ENCODE data around the gene PTPRT. TPM values are rescaled to one million over a fixed set of nuclear protein-coding genes. Genes with fewer than 3 reads are reported as not detected.

PTPRT gene
- total and polyA plus RNA-seq, 2 of the 4 experiments (the other 2 are of a cell fraction) = not detected

DNA sequence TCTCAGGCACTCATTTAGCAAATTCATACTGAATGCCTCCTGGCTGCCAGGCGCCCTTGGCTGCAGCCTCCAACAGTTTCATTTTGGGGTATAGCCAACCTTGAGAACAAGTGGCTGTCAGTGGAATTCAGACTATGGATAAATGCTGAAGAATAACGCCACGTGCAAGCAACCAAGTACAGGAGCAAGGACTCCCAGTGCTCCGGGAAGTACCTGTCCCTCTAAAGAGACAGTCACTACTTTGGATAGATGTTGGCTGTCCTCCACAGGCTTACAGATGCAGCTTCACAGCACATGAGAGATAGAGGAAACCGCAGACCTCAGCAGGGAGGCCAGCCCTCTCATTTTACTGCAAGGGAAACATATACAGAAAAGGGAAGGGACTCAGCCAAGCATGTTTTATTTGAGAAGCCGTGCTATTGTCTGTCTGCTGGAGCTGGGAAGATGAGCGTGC, 658.2 kb downstream of the PTPRT start:
- intact Hi-C loops (cut with micrococcal nuclease) = no loop called here
- no peak overlapping the region for H4K5ac ChIP-seq (ENCODE audit: low read depth, low read length)
- no peak overlapping the region for H3K23ac ChIP-seq (ENCODE audit: low read depth, low read length)
- CTCF ChIA-PET = no interaction called here
- H3K9ac ChIP-seq (ENCODE audit: low read depth, low read length) = no peak overlapping the region
- H2BK20ac ChIP-seq (ENCODE audit: low read depth, low read length) = no peak overlapping the region
- ATAC-seq (ENCODE audit: low read depth) = no peak
- H3K36me3 ChIP-seq (ENCODE audit: control insufficient read depth, insufficient read depth, low read length) = no peaks in the 10 kb centered on the region
- H3K9me3 ChIP-seq (ENCODE audit: control insufficient read depth, insufficient read depth, low read length) = peaks cover 26% of the 10 kb centered on the region
- H2BK15ac ChIP-seq (ENCODE audit: low read depth, low read length) = no peak overlapping the region
- H2AFZ ChIP-seq (replicated peaks; ENCODE audit: low read length, poor library complexity) = no peak overlapping the region
- H2AK9ac ChIP-seq (replicated peaks; ENCODE audit: low read depth, low read length, poor library complexity) = no peak overlapping the region
- no peak overlapping the region for H4K91ac ChIP-seq (ENCODE audit: insufficient read depth, low read depth, low read length)
- DNase-seq = no peak
- TF ChIP-seq MAZ (IDR thresholded peaks at IDR 0.05; ENCODE audit: borderline replicate concordance, low read depth, low read length) = no peak
- TF ChIP-seq MXI1 (IDR thresholded peaks at IDR 0.05; ENCODE audit: borderline replicate concordance, low read depth, low read length) = no peak
- TF ChIP-seq RFX5 (IDR thresholded peaks at IDR 0.05; ENCODE audit: low read depth, low read length) = no peak
- no peak for TF ChIP-seq ELK1 (IDR thresholded peaks at IDR 0.05; ENCODE audit: borderline replicate concordance, low read depth, low read length)
- H3K18ac ChIP-seq (ENCODE audit: low read depth, low read length) = no peak overlapping the region
- no peak overlapping the region for H3K56ac ChIP-seq (ENCODE audit: extremely low read depth, insufficient read depth, low read length)
- no TSS peak for BruUV-seq (replicated peaks)
- dilution Hi-C loops (cut with HindIII; ENCODE audit: low sequenced_read_pairs, unreplicated experiment) = no loop called here
- no peaks in the 10 kb centered on the region for H3K79me1 ChIP-seq (ENCODE audit: low read depth in 1 of 2, low read length in 2 of 2)
- no peak overlapping the region for H3K4ac ChIP-seq (ENCODE audit: low read depth, low read length)
- POLR2A ChIA-PET (ENCODE audit: unreplicated experiment) = no interaction called here
- H3K27ac ChIP-seq (ENCODE audit: insufficient read depth, low read length) = no peak overlapping the region
- no peak overlapping the region for H2BK5ac ChIP-seq (ENCODE audit: low read depth, low read length, poor library complexity, severe bottlenecking)
- no peak overlapping the region for H3K4me2 ChIP-seq (ENCODE audit: low read depth, low read length)
- no peak overlapping the region for H4K8ac ChIP-seq (ENCODE audit: low read depth in 2 of 2, low read length in 2 of 2)
- H4K20me1 ChIP-seq (ENCODE audit: insufficient read depth, low read length) = no peaks in the 10 kb centered on the region
- H2BK120ac ChIP-seq (ENCODE audit: low read depth, low read length) = no peak overlapping the region
- no peaks in the 10 kb centered on the region for H3K9me1 ChIP-seq (ENCODE audit: insufficient read depth, low read length)
- H3K14ac ChIP-seq (replicated peaks; ENCODE audit: low read depth, low read length) = no peak overlapping the region
- in situ Hi-C loops (cut with MboI; ENCODE audit: low sequenced_read_pairs) = no loop called here
- H3K4me3 ChIP-seq (ENCODE audit: insufficient read depth, low read depth, low read length) = no peak overlapping the region
- no peaks in the 10 kb centered on the region for H3K27me3 ChIP-seq (ENCODE audit: control insufficient read depth, insufficient read depth, low read length)
- H2AK5ac ChIP-seq (ENCODE audit: low read depth, low read length) = no peak overlapping the region
- 42% methylated on average over 5 of the region's 7 CpGs; no CpG with 5 or more reads in 1 of the 2 experiments for WGBS, 2 experiments (ENCODE audit: extremely low coverage in 2 of 2, insufficient read length in 1 of 2)
- no peaks in the 10 kb centered on the region for H3K4me1 ChIP-seq (ENCODE audit: control insufficient read depth, insufficient read depth, low read length)

Measured in IMR-90 (cell line).